ENCODE measurements around the gene PRR18.

- TF ChIP-seq CTCF (conservative IDR thresholded peaks at IDR 0.05; ENCODE audit: low read depth, low read length), result no peak
- TF ChIP-seq EZH2phosphoT487 (IDR thresholded peaks at IDR 0.05; ENCODE audit: borderline replicate concordance, low read length), result no peak
Observed at GRCh38 chr6:166333172-166333995, 25.2 kb upstream of the PRR18 start.

Data from PC-3 (cell line).